ENCODE data around the gene PRKCD.

Gene PRKCD

GRCh38 chr3:53158765-53159155 is 2.2 kb upstream of the PRKCD start:
- Histone ChIP-seq H3K27me3 (peaks cover 25% of the 10 kb centered on the region), H3K4me1 (ENCODE audit: control insufficient read depth in 1 of 2, insufficient read depth in 1 of 2, low read depth in 1 of 2, low read length in 1 of 2) (peaks cover 58 to 60% of the 10 kb centered on the region in 2 experiments), H3K4me3 (ENCODE audit: low read depth in 1 of 2, low read length in 1 of 2) (no peak overlapping the region), H3K9me3 (no peaks in the 10 kb centered on the region), H3K36me3 (no peaks in the 10 kb centered on the region), H3K27ac (peak overlapping the region; percentile 99)
- no peak for TF ChIP-seq CTCF (IDR thresholded peaks at IDR 0.05)

- TF ChIP-seq CTCF (IDR thresholded peaks at IDR 0.05): no peak
- Histone ChIP-seq H3K27ac (peak overlapping the region; percentile 99), H3K27me3 (peaks cover 25% of the 10 kb centered on the region), H3K36me3 (peaks cover 4% of the 10 kb centered on the region), H3K4me3 (ENCODE audit: low read depth in 1 of 2, low read length in 1 of 2) (peak overlapping the region in 1 of 2 experiments; percentile 12), H3K4me1 (ENCODE audit: control insufficient read depth in 1 of 2, insufficient read depth in 1 of 2, low read depth in 1 of 2, low read length in 1 of 2) (peaks cover 65 to 66% of the 10 kb centered on the region in 2 experiments), H3K9me3 (no peaks in the 10 kb centered on the region)
Observed at GRCh38 chr3:53159156-53160060, 1.6 kb upstream of the PRKCD start.

- Histone ChIP-seq H3K4me3 (ENCODE audit: low read depth in 1 of 2, low read length in 1 of 2) (peak overlapping the region; percentile 83 to 97), H3K27ac (peak overlapping the region; percentile 99), H3K36me3 (peaks cover 6% of the 10 kb centered on the region), H3K9me3 (no peaks in the 10 kb centered on the region), H3K4me1 (ENCODE audit: control insufficient read depth in 1 of 2, insufficient read depth in 1 of 2, low read depth in 1 of 2, low read length in 1 of 2) (peaks cover 72 to 74% of the 10 kb centered on the region in 2 experiments), H3K27me3 (peaks cover 22% of the 10 kb centered on the region)
- TF ChIP-seq CTCF (IDR thresholded peaks at IDR 0.05): no peak
Observed at GRCh38 chr3:53160061-53160659, 849 bp upstream of the PRKCD start.

GRCh38 chr3:53161450-53161819 is 426 bp downstream of the PRKCD start:
- Histone ChIP-seq H3K4me3 (ENCODE audit: low read depth in 1 of 2, low read length in 1 of 2) (peak overlapping the region; percentile 83 to 89), H3K9me3 (no peaks in the 10 kb centered on the region), H3K27ac (peak overlapping the region; percentile 99), H3K4me1 (ENCODE audit: control insufficient read depth in 1 of 2, insufficient read depth in 1 of 2, low read depth in 1 of 2, low read length in 1 of 2) (peaks cover 82 to 83% of the 10 kb centered on the region in 2 experiments), H3K27me3 (peaks cover 10% of the 10 kb centered on the region), H3K36me3 (peaks cover 19% of the 10 kb centered on the region)
- TF ChIP-seq CTCF (IDR thresholded peaks at IDR 0.05): no peak

GRCh38 chr3:53161820-53162671 is 1.0 kb downstream of the PRKCD start:
- Histone ChIP-seq H3K27me3 (peaks cover 4% of the 10 kb centered on the region), H3K4me3 (ENCODE audit: low read depth in 1 of 2, low read length in 1 of 2) (peak overlapping the region; percentile 83 to 89), H3K36me3 (peaks cover 23% of the 10 kb centered on the region), H3K27ac (peak overlapping the region; percentile 99), H3K4me1 (ENCODE audit: control insufficient read depth in 1 of 2, insufficient read depth in 1 of 2, low read depth in 1 of 2, low read length in 1 of 2) (peaks cover 82 to 83% of the 10 kb centered on the region in 2 experiments), H3K9me3 (no peaks in the 10 kb centered on the region)
- no peak for TF ChIP-seq CTCF (IDR thresholded peaks at IDR 0.05)

Measured in neutrophil (primary cell).